Stimulated activated effector memory CD8-positive, alpha-beta T cell treated with anti-CD3 and anti-CD28 coated beads, Interleukin-12 subunit alpha, Interleukin-12 subunit beta, amount 100 ng/mL, for 72 hours (primary cell): ENCODE results near the gene MAPT.
"Not testable (repeated sequence)": the region's sequence is repeated elsewhere in the genome, so short reads cannot be mapped to it uniquely, and the experiment has no call there.

ENCODE experiments used
- ATAC-seq: fragments of 150-1000 bp; cut with Tn5 transposase; 2 replicates; pipeline ENCODE4 v1.10.0; 2021
- DNase-seq, 2 donors: peaks; one replicate each; pipeline ENCODE4 v3.0.0; 2021 to 2022; ENCODE audit warnings: low spot score in 2 of 2
- H3K27ac Mint-ChIP-seq: one replicate; pipeline ENCODE4 v1.8.0; 2022; ENCODE audit warnings: mild to moderate bottlenecking, mixed read lengths
- H3K36me3 Mint-ChIP-seq: one replicate; pipeline ENCODE4 v1.8.0; 2022; ENCODE audit warnings: mild to moderate bottlenecking, mixed read lengths
- H3K4me1 Mint-ChIP-seq: one replicate; pipeline ENCODE4 v1.8.0; 2022; ENCODE audit warnings: mixed read lengths
- H3K4me3 Mint-ChIP-seq: one replicate; pipeline ENCODE4 v1.8.0; 2022; ENCODE audit warnings: mild to moderate bottlenecking, mixed read lengths
- H3K9me3 Mint-ChIP-seq: one replicate; pipeline ENCODE4 v1.8.0; 2022; ENCODE audit warnings: mixed read lengths

MAPT gene

DNA sequence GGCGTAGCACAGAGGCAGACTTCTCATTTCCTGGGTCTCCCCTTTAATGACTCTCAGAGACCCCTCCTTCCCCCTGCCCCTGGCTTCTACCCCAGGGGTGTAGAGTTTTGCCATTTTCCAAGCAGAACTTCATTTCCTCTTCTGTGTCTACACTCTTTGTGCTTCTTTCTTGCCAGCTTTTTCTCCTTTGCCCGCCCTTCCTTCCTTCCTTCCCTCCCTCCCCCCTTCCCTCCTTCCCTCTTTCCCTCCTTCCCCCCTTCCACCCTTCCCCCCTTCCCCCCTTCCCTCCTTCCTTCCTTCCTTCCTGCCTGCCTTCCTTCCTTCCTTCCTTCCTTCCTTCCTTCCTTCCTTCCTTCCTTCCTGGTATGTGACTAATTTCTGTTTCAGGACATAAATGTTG, 47.0 kb downstream of the MAPT start:
- Mint-ChIP-seq H3K4me3 (no peak overlapping the region), H3K36me3 (no peaks in the 10 kb centered on the region), H3K9me3 (no peaks in the 10 kb centered on the region), H3K27ac (no peak overlapping the region), H3K4me1 (peaks cover 7% of the 10 kb centered on the region)
- DNase-seq (no peak), ATAC-seq (no peak)

DNA sequence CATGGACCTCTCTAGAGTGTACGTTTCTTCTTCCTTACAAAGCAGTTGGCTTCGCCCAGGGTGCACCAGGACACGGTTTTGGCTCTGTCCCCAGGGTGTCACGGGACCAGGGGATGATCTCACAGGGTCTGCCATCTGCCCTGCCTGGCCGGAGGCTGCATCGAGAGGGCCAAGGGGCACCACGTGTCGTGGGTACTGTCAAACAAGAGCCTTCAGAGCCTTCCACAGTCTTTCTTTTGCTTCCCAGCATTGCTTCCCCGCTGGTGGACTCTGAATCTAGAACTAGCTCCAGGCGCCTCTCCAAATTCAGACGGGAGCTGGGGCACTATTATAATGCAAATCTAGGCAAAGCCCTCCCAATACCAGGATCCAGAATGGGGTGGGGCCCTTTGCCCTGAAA, 47.9 kb downstream of the MAPT start:
- Mint-ChIP-seq H3K27ac (no peak overlapping the region), H3K36me3 (no peaks in the 10 kb centered on the region), H3K4me3 (no peak overlapping the region), H3K4me1 (peaks cover 7% of the 10 kb centered on the region), H3K9me3 (no peaks in the 10 kb centered on the region)
- ATAC-seq (no peak), DNase-seq (no peak)

GRCh38 chr17:45946841-45947256, 52.5 kb downstream of the MAPT start:
- Mint-ChIP-seq H3K4me3 (no peak overlapping the region), H3K4me1 (peaks cover 18% of the 10 kb centered on the region), H3K27ac (no peak overlapping the region), H3K9me3 (no peaks in the 10 kb centered on the region), H3K36me3 (no peaks in the 10 kb centered on the region)
- DNase-seq (no peak), ATAC-seq (no peak)

DNA sequence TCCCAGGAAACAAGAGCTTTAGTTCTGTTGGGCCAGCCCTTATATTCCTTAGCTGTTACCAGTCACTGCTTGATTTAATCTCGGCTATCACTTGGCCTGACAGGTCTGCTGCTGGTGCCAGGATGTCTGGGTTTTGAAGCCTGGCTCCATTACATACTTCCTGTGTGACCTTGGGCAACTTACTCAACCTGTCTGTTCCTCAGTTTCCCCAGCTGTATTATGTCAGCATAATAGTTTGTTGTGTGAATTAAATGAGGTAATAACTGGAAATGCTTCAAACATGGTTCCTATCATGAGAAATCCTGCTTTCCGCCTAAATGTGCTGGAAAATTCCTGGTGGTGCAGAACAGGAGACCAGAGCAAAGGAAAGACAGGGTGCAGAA, 54.1 kb downstream of the MAPT start:
- DNase-seq (no peak), ATAC-seq (no peak)
- H3K36me3 Mint-ChIP-seq = no peaks in the 10 kb centered on the region
- no peaks in the 10 kb centered on the region for H3K9me3 Mint-ChIP-seq
- peak overlapping the region; percentile 40 for H3K27ac Mint-ChIP-seq
- peak overlapping the region; percentile 49 for H3K4me3 Mint-ChIP-seq
- H3K4me1 Mint-ChIP-seq = peaks cover 17% of the 10 kb centered on the region

GRCh38 chr17:45948881-45949624, 54.7 kb downstream of the MAPT start:
- ATAC-seq (peak; percentile 95), DNase-seq (peak; percentile 62 to 81)
- Mint-ChIP-seq H3K4me1 (peaks cover 12% of the 10 kb centered on the region), H3K36me3 (no peaks in the 10 kb centered on the region), H3K4me3 (peak overlapping the region; percentile 49), H3K27ac (peak overlapping the region; percentile 40), H3K9me3 (no peaks in the 10 kb centered on the region)

DNA sequence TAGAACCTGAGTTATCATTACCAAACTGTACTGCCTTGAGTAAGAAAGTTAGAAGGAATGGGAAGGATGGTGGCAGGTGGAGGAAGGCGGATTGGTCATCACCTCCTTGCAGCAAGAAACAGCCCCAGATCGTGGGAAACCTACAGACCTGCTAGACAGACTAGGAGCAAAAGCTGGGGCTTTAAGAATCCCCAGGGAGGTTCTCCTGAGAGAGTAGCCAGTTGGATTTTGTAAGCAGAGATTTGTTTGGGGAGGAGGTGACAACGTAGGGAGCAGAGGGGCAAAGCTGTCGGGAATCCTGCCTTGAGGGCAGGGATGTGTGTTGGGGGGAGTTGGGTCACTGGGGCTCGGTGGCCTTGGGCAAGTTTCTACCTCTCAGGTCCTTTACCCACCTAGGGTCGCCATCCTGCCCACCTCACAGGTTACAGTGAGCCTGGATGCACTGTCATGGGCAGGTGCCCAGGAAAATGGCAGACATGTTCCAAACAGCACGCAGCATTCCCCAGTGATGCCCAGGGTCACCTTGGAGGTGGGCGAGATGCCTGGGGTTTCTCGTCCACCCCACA, 55.5 kb downstream of the MAPT start:
- peaks cover 11% of the 10 kb centered on the region for H3K4me1 Mint-ChIP-seq
- no peak overlapping the region for H3K4me3 Mint-ChIP-seq
- no peaks in the 10 kb centered on the region for H3K9me3 Mint-ChIP-seq
- DNase-seq (no peak), ATAC-seq (no peak)
- H3K27ac Mint-ChIP-seq = no peak overlapping the region
- no peaks in the 10 kb centered on the region for H3K36me3 Mint-ChIP-seq

DNA sequence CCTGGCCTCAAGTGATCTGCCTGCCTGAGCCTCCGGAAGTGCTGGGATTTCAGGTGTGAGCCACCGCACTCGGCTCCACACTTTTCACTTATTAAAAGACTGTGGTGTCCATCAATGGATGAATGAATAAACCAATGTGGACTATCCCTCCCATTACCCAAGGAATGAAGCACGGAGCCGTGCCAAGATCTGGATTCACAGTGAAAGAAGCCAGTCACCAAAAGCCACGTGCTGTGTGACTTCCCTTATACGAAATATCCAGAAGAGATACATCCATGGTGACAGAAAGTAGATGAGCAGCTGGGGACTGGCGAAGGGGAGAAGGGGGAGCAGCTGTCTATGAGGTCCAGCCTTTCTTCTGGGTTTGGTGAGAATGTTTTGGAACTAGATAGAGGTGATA, 56.5 kb downstream of the MAPT start:
- H3K4me3 Mint-ChIP-seq = no peak overlapping the region
- DNase-seq = no peak

DNA sequence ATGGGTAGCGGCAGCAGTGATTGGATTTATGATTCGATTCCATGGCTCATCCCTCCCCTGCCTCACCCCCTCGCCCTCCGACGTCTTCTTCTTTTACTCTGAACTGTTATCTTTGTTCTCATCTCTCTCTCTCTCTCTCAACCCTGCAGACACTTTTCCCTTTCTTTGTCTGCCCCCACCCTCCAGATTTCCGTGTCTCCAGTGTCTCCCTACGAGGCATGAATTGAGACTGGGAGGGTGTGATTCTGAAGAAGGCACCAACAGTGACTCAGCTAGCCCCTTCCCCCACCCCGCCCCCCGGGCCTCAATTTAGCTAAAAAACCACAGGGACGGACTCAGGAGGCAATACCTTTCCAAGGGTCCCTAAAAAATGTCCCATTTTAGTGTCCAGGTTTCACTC, 57.0 kb downstream of the MAPT start:
- Mint-ChIP-seq H3K36me3 (no peaks in the 10 kb centered on the region), H3K9me3 (no peaks in the 10 kb centered on the region), H3K4me1 (peaks cover 11% of the 10 kb centered on the region), H3K4me3 (no peak overlapping the region), H3K27ac (no peak overlapping the region)
- no peak for DNase-seq
- ATAC-seq = no peak

More for the DNA sequence above, 56.5 kb downstream of the MAPT start:
- Mint-ChIP-seq H3K27ac (no peak overlapping the region), H3K4me1 (peaks cover 11% of the 10 kb centered on the region), H3K9me3 (no peaks in the 10 kb centered on the region), H3K36me3 (no peaks in the 10 kb centered on the region)
- no peak for ATAC-seq

GRCh38 chr17:45951941-45952340, 57.6 kb downstream of the MAPT start:
- no peak for DNase-seq
- H3K36me3 Mint-ChIP-seq = no peaks in the 10 kb centered on the region
- peaks cover 11% of the 10 kb centered on the region for H3K4me1 Mint-ChIP-seq
- ATAC-seq = no peak
- H3K4me3 Mint-ChIP-seq = no peak overlapping the region
- H3K9me3 Mint-ChIP-seq = no peaks in the 10 kb centered on the region
- no peak overlapping the region for H3K27ac Mint-ChIP-seq

DNA sequence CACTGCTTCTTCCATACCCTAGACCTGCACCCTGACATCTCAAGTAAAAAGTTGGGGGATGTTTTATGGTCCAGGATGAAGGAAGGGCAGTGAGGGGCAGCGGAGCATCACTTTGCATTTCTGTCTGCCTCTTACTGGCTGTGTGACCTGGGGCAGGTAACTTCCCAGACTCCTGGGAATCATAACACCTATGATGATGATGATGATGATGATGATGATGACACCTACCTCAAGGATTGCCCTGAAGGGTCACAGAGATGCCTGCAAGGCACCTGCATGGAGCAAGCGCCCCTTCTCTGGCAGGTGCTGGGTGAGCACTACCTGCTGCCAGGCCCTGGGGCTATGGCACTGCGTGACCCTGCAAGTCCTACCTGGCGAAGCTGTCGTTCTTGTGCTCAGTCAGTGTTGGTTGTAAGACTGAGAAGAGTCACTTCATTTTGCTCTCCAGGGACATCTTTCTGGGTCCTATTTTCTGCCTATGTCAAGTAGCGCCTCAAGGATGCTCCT, 58.5 kb downstream of the MAPT start:
- no peaks in the 10 kb centered on the region for H3K36me3 Mint-ChIP-seq
- peaks cover 11% of the 10 kb centered on the region for H3K4me1 Mint-ChIP-seq
- no peaks in the 10 kb centered on the region for H3K9me3 Mint-ChIP-seq
- DNase-seq = no peak
- H3K27ac Mint-ChIP-seq = no peak overlapping the region
- H3K4me3 Mint-ChIP-seq = no peak overlapping the region
- no peak for ATAC-seq

GRCh38 chr17:45953561-45953960, 59.2 kb downstream of the MAPT start:
- DNase-seq (no peak), ATAC-seq (no peak)
- Mint-ChIP-seq H3K4me3 (no peak overlapping the region), H3K4me1 (peaks cover 11% of the 10 kb centered on the region), H3K36me3 (no peaks in the 10 kb centered on the region), H3K27ac (no peak overlapping the region), H3K9me3 (no peaks in the 10 kb centered on the region)

DNA sequence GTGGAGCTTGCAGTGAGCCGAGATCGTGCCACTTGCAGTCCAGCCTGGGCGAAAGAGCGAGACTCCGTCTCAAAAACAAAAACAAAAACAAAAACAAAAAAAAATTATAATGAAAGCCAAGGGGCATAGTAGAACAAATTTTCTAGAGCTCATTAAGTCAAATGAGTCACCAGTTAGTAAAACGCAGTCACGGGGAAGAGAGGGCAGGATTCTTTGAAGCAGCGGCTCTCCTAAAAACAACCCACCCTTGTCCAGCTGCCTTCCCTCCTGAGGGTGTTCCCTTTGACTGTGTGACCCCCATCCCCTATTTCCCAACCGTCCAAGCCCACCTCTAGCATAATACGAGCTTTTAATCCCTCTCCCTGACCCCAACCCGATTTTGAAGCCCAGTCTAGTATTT, 60.6 kb downstream of the MAPT start:
- ATAC-seq (no peak), DNase-seq (no peak)
- no peak overlapping the region for H3K4me3 Mint-ChIP-seq
- no peaks in the 10 kb centered on the region for H3K9me3 Mint-ChIP-seq
- H3K4me1 Mint-ChIP-seq = no peaks in the 10 kb centered on the region
- no peaks in the 10 kb centered on the region for H3K36me3 Mint-ChIP-seq
- no peak overlapping the region for H3K27ac Mint-ChIP-seq

GRCh38 chr17:45955326-45955725, 61.0 kb downstream of the MAPT start:
- H3K4me1 Mint-ChIP-seq = no peaks in the 10 kb centered on the region
- H3K4me3 Mint-ChIP-seq = no peak overlapping the region
- H3K27ac Mint-ChIP-seq = no peak overlapping the region
- no peak for DNase-seq
- H3K9me3 Mint-ChIP-seq = no peaks in the 10 kb centered on the region
- no peaks in the 10 kb centered on the region for H3K36me3 Mint-ChIP-seq
- no peak for ATAC-seq

DNA sequence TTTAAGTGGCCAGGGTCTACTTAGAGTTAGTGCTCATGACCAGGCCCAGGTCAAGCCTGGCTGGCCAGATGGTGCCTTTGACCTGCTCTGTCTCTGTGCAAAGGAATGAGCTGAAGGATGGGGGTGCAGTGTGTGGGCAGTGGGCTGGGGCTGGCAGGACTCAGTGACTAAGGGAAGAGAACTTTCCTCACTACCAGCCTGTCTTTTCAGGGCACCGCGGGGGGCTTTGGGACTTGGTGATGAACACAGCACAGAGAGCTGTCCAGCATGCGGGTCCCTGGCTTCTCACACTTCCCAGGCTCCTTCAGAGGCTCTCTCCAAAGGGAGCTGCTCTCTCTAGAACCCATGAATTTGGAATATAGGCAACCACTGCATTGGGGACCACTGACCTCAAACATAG, 61.7 kb downstream of the MAPT start:
- Mint-ChIP-seq H3K27ac (no peak overlapping the region), H3K36me3 (no peaks in the 10 kb centered on the region), H3K4me1 (no peaks in the 10 kb centered on the region), H3K9me3 (no peaks in the 10 kb centered on the region), H3K4me3 (no peak overlapping the region)
- DNase-seq (no peak), ATAC-seq (no peak)

DNA sequence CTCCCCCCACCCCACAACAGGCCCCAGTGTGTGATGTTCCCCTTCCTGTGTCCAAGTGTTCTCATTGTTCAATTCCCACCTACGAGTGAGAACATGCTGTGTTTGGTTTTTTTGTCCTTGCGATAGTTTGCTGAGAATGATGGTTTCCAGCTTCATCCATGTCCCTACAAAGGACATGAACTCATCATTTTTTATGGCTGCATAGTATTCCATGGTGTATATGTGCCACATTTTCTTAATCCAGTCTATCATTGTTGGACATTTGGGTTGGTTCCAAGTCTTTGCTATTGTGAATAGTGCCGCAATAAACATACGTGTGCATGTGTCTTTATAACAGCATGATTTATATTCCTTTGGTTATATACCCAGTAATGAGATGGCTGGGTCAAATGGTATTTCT, 62.4 kb downstream of the MAPT start:
- H3K9me3 Mint-ChIP-seq, DNase-seq, H3K27ac Mint-ChIP-seq, H3K4me3 Mint-ChIP-seq, H3K36me3 Mint-ChIP-seq, ATAC-seq, H3K4me1 Mint-ChIP-seq: not testable (repeated sequence)

- no peaks in the 10 kb centered on the region for H3K4me1 Mint-ChIP-seq
- DNase-seq (no peak), ATAC-seq (no peak)
- no peaks in the 10 kb centered on the region for H3K9me3 Mint-ChIP-seq
- no peak overlapping the region for H3K4me3 Mint-ChIP-seq
- H3K36me3 Mint-ChIP-seq = no peaks in the 10 kb centered on the region
- H3K27ac Mint-ChIP-seq = no peak overlapping the region
Measured at GRCh38 chr17:45958307-45958706, 64.0 kb downstream of the MAPT start.
